COLO668 (cell line): ENCODE results near the gene OBSL1.

ENCODE experiments used
- DNase-seq: peaks from one replicate; lab custom pipeline; 2025; ENCODE audit not compliant: unreplicated experiment; lab: John Stamatoyannopoulos, UW

Gene OBSL1

GRCh38 chr2:219597552-219598307 lies 26.4 kb upstream of the OBSL1 start, which contains the start of gene STK11IP:
STK11IP (plus strand) TSS chr2:219597857; CDS start chr2:219598120, 263 bp downstream.
- DNase-seq: peak; percentile 97

- DNase-seq: no peak
These were observed 25.7 kb upstream of the OBSL1 start for GRCh38 chr2:219596954-219597551.

GRCh38 chr2:219595256-219595655 lies 23.9 kb upstream of the OBSL1 start:
- DNase-seq: no peak

- no peak for DNase-seq
These were observed 21.8 kb upstream of the OBSL1 start for GRCh38 chr2:219593154-219593553.

- no peak for DNase-seq
These were observed 21.4 kb upstream of the OBSL1 start for GRCh38 chr2:219592736-219593135.

- DNase-seq: no peak
These were observed 19.8 kb upstream of the OBSL1 start for GRCh38 chr2:219591091-219591490.

- DNase-seq: no peak
These were observed 10.0 kb upstream of the OBSL1 start for GRCh38 chr2:219581346-219581745.

GRCh38 chr2:219578811-219579613 lies 7.7 kb upstream of the OBSL1 start:
- no peak for DNase-seq

GRCh38 chr2:219576505-219577388 lies 5.4 kb upstream of the OBSL1 start:
- DNase-seq: peak; percentile 73

GRCh38 chr2:219575566-219576504 lies 4.5 kb upstream of the OBSL1 start:
- DNase-seq: no peak

GRCh38 chr2:219574484-219575311 lies 3.4 kb upstream of the OBSL1 start:
- DNase-seq: peak; percentile 22

- DNase-seq: no peak
These were observed 1.8 kb upstream of the OBSL1 start for GRCh38 chr2:219573166-219573565.

GRCh38 chr2:219572237-219573001 lies 1.1 kb upstream of the OBSL1 start, which contains the start of gene INHA:
INHA (plus strand) TSS chr2:219572310; CDS start chr2:219572375, 65 bp downstream.
- DNase-seq: no peak

- peak; percentile 50 for DNase-seq
These were observed 422 bp downstream of the OBSL1 start for GRCh38 chr2:219570924-219571310.

GRCh38 chr2:219570194-219570923 lies 980 bp downstream of the OBSL1 start:
- DNase-seq: peak; percentile 68

- DNase-seq: no peak
These were observed 1.7 kb downstream of the OBSL1 start for GRCh38 chr2:219569635-219570034.

- no peak for DNase-seq
These were observed 2.3 kb downstream of the OBSL1 start for GRCh38 chr2:219569041-219569440.
